HCT116 (cell line): Measurements from ENCODE around the gene ENDOG. TPM values are rescaled to one million over a fixed set of nuclear protein-coding genes. Genes with fewer than 3 reads are reported as not detected.

Experiments
- ATAC-seq: fragments of 200-7000 bp; cut with Tn5 transposase; 2 replicates; pipeline ENCODE4 v1.9.1; 2020; ENCODE audit warnings: mild to moderate bottlenecking, moderate library complexity
- BruUV-seq: library from RNA; stranded (reverse); fragments of 400-500 nt; replicated peaks from 2 replicates; lab custom pipeline; 2021; lab: Mats Ljungman, UMichigan
- CTCF ChIA-PET: fragments of 300-600 bp; sonication (Branson Sonifier 250); formaldehyde crosslinking; loops from one replicate; lab custom pipeline; 2021; ENCODE audit warnings: antibody characterized with exemption; lab: Charles Lee
- POLR2A ChIA-PET: fragments of 300-600, 350-600 bp; sonication (Branson Sonifier 250); formaldehyde crosslinking; loops from one replicate; lab custom pipeline; 2021; ENCODE audit warnings: antibody characterized with exemption; lab: Charles Lee
- RAD21 ChIA-PET, 2 experiments: fragments of 300-600 bp; sonication (Branson Sonifier 250); formaldehyde crosslinking; loops; one replicate each; lab custom pipeline; 2023; ENCODE audit warnings: low total read pairs in 2 of 2; ENCODE audit not compliant: uncharacterized antibody in 2 of 2, unreplicated experiment in 2 of 2, low non-redundant PET in 1 of 2; lab: Charles Lee
- DNase-seq: peaks from one replicate; pipeline ENCODE4 v3.0.0-alpha.2; 2010; ENCODE audit warnings: low read depth, low spot score
- H2AFZ ChIP-seq: fragments of 200-600 bp; shearing (Covaris generic), sonication (generic); 2 replicates; pipeline ENCODE4 v1.6.1; 2017; ENCODE audit warnings: low read depth, mixed run types, mixed read lengths, antibody characterized with exemption, low read length; ENCODE audit not compliant: poor library complexity, severe bottlenecking
- H3K27ac ChIP-seq: 2 replicates; pipeline ENCODE4 v1.5.1; 2012; ENCODE audit warnings: low read depth, low read length
- H3K27me3 ChIP-seq: fragments of 200-600 bp; sonication (generic); 2 replicates; pipeline ENCODE4 v1.6.1; 2016; ENCODE audit warnings: mixed run types, low read length, mixed read lengths; ENCODE audit not compliant: insufficient read depth
- H3K36me3 ChIP-seq, 2 experiments: fragments of 200-500 bp in 1 of 2; fragments of 200-600 bp in 1 of 2; sonication (Bioruptor generic) in 1 of 2; sonication (generic) in 1 of 2; 2 replicates each; pipeline versions ENCODE4 v1.5.1 to v1.6.1; 2014 to 2016; ENCODE audit warnings: low read length in 2 of 2, inconsistent platforms in 1 of 2, mixed read lengths in 1 of 2, mixed run types in 1 of 2; ENCODE audit not compliant: insufficient read depth in 2 of 2, control insufficient read depth in 1 of 2
- H3K4me1 ChIP-seq, 2 experiments: fragments of 200-600 bp in 1 of 2; sonication (generic) in 1 of 2; 2 replicates each; pipeline versions ENCODE4 v1.5.1 to v1.6.1; 2012 to 2017; ENCODE audit warnings: low read length in 2 of 2, inconsistent platforms in 1 of 2, mild to moderate bottlenecking in 1 of 2, mixed read lengths in 1 of 2, mixed run types in 1 of 2, moderate library complexity in 1 of 2; ENCODE audit not compliant: insufficient read depth in 2 of 2, control insufficient read depth in 1 of 2
- H3K4me2 ChIP-seq: fragments of 200-600 bp; sonication (generic); 2 replicates; pipeline ENCODE4 v1.6.1; 2017; ENCODE audit warnings: mixed run types, low read length, mixed read lengths
- H3K4me3 ChIP-seq, 2 experiments: fragments of 200-600 bp in 1 of 2; sonication (generic) in 1 of 2; replicated peaks in 1 of 2; 2 replicates each; pipeline ENCODE4 v1.5.1; 2011 to 2016; ENCODE audit warnings: low read length in 2 of 2, control low read depth in 1 of 2, low read depth in 1 of 2, mild to moderate bottlenecking in 1 of 2, mixed read lengths in 1 of 2, mixed run types in 1 of 2
- H3K79me2 ChIP-seq: fragments of 200-600 bp; sonication (generic); 2 replicates; pipeline ENCODE4 v1.6.1; 2017; ENCODE audit warnings: mild to moderate bottlenecking, mixed run types, low read length, moderate library complexity, mixed read lengths; ENCODE audit not compliant: insufficient read depth
- H3K9ac ChIP-seq: fragments of 200-600 bp; sonication (generic); 2 replicates; pipeline ENCODE4 v1.6.1; 2016; ENCODE audit warnings: low read length, mixed read lengths
- H3K9me2 ChIP-seq: fragments of 200-600 bp; sonication (generic), shearing (Covaris generic); 2 replicates; pipeline ENCODE4 v1.6.1; 2017; ENCODE audit warnings: mixed run types, mild to moderate bottlenecking, moderate library complexity; ENCODE audit not compliant: insufficient read depth
- H3K9me3 ChIP-seq, 2 experiments: fragments of 200-500 bp in 1 of 2; fragments of 200-600 bp in 1 of 2; sonication (Bioruptor generic) in 1 of 2; sonication (generic) in 1 of 2; 2 replicates each; pipeline ENCODE4 v1.6.1; 2014 to 2017; ENCODE audit warnings: low read length in 2 of 2, mixed read lengths in 2 of 2, inconsistent platforms in 1 of 2, low read depth in 1 of 2, mild to moderate bottlenecking in 1 of 2, mixed run types in 1 of 2, moderate library complexity in 1 of 2; ENCODE audit not compliant: control insufficient read depth in 1 of 2, insufficient read depth in 1 of 2
- H4K20me1 ChIP-seq: fragments of 200-600 bp; sonication (generic), shearing (Covaris generic); 2 replicates; pipeline ENCODE4 v1.6.1; 2017; ENCODE audit warnings: mixed run types, mild to moderate bottlenecking, moderate library complexity; ENCODE audit not compliant: insufficient read depth
- CEBPB ChIP-seq: IDR thresholded peaks from 2 replicates; pipeline ENCODE4 v1.6.1; 2012; ENCODE audit warnings: low read depth
- EGR1 ChIP-seq: IDR thresholded peaks from 2 replicates; pipeline ENCODE4 v1.6.1; 2012; ENCODE audit warnings: low read depth
- ELF1 ChIP-seq: IDR thresholded peaks from 2 replicates; pipeline ENCODE4 v1.6.1; 2012; ENCODE audit warnings: low read depth, borderline replicate concordance
- EZH2 ChIP-seq: fragments of 200-600 bp; sonication (generic); IDR thresholded peaks from 2 replicates; pipeline ENCODE4 v1.6.1; 2017; ENCODE audit warnings: antibody characterized with exemption, mixed run types
- EZH2phosphoT487 ChIP-seq: fragments of 200-600 bp; IDR thresholded peaks from 2 replicates; pipeline ENCODE4 v1.6.1; 2018; ENCODE audit warnings: antibody characterized with exemption, borderline replicate concordance
- POLR2A ChIP-seq: IDR thresholded peaks from 2 replicates; pipeline ENCODE4 v1.7.0; 2011; ENCODE audit warnings: borderline replicate concordance; ENCODE audit not compliant: insufficient read depth, insufficient read length; ENCODE audit errors: extremely low read depth
- REST ChIP-seq: IDR thresholded peaks from 2 replicates; pipeline ENCODE4 v1.6.1; 2012; ENCODE audit warnings: low read depth
- SIN3A ChIP-seq: IDR thresholded peaks from 2 replicates; pipeline ENCODE4 v1.6.1; 2012; ENCODE audit warnings: low read depth
- TCF7L2 ChIP-seq: IDR thresholded peaks from 2 replicates; pipeline ENCODE4 v1.7.0; 2011; ENCODE audit warnings: borderline replicate concordance, inconsistent platforms; ENCODE audit not compliant: insufficient read depth, insufficient read length; ENCODE audit errors: extremely low read depth
- YY1 ChIP-seq: IDR thresholded peaks from 2 replicates; pipeline ENCODE4 v1.6.1; 2011; ENCODE audit warnings: low read length, low read depth, moderate library complexity, mild to moderate bottlenecking; ENCODE audit not compliant: insufficient replicate concordance; ENCODE audit errors: extremely low read depth
- ZFX ChIP-seq: fragments of 450-650 bp; IDR thresholded peaks from 2 replicates; pipeline ENCODE4 v1.6.1; 2017
- ZNF274 ChIP-seq: fragments of 200-500 bp; sonication (Bioruptor generic); IDR thresholded peaks from 2 replicates; pipeline ENCODE4 v1.6.1; 2014; ENCODE audit warnings: mild to moderate bottlenecking, low read depth, low read length, inconsistent platforms
- intact Hi-C: fragments of 100-400 bp; cut with micrococcal nuclease; formaldehyde crosslinking; loops from 2 replicates; pipeline ENCODE4 v1.10.0; 2022
- total RNA-seq: library from RNA; stranded (reverse); gene quantifications from one replicate; pipeline ENCODE4 v1.2.1, GENCODE V29; 2021; ENCODE audit not compliant: unreplicated experiment
- TF ChIP-seq, protein P1 (sequence below), 3 experiments: fragments of 200-600 bp in 1 of 3; sonication (generic) in 1 of 3; IDR thresholded peaks in 2 of 3; conservative IDR thresholded peaks in 1 of 3; 2 replicates each; pipeline ENCODE4 v1.5.1; 2012 to 2017; ENCODE audit warnings: low read depth in 2 of 3, low read length in 2 of 3, antibody characterized with exemption in 1 of 3, borderline replicate concordance in 1 of 3, control low read depth in 1 of 3, mild to moderate bottlenecking in 1 of 3, mixed read lengths in 1 of 3, mixed run types in 1 of 3, moderate library complexity in 1 of 3; ENCODE audit not compliant: insufficient read depth in 1 of 3
- TF ChIP-seq, protein P2 (sequence below): IDR thresholded peaks from 2 replicates; pipeline ENCODE4 v1.6.1; 2011; ENCODE audit warnings: mild to moderate bottlenecking, low read length, moderate library complexity; ENCODE audit not compliant: insufficient replicate concordance; ENCODE audit errors: extremely low read depth

ENDOG gene
- total RNA-seq, 1 experiment from 2014 or later = 27.2 TPM

DNA sequence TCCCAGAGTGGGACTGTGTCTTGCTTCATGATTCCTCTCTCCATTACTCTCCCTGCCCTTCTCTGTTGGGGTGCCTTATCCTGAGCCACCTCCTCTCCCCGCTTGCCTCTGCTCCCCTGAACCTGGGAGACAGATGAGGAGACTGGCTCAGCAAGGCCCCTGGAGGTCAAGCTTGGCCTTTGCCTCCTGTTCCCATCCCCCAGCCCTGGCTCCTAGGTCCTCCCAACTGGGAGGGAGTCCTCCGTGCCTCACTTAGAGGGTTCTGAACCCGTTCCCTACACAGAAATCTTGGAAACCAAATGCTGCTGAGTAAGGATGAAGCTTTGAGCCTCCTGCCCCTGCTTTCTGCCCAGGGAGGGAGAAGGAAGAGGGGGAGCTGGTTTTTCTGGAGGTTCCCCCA, 9.8 kb upstream of the ENDOG start:
- H3K4me2 ChIP-seq = no peak overlapping the region
- no peaks in the 10 kb centered on the region; a peak in 2 of 4 replicates for H3K36me3 ChIP-seq
- H3K9me2 ChIP-seq = no peaks in the 10 kb centered on the region
- BruUV-seq = no TSS peak
- ChIA-PET RAD21 (no interaction called here), POLR2A (no interaction called here), CTCF (no interaction called here)
- no peak overlapping the region for H3K9ac ChIP-seq
- H3K27me3 ChIP-seq = no peaks in the 10 kb centered on the region
- H3K79me2 ChIP-seq = no peaks in the 10 kb centered on the region
- no peak for ATAC-seq
- H3K9me3 ChIP-seq = no peaks in the 10 kb centered on the region
- H3K4me1 ChIP-seq = no peaks in the 10 kb centered on the region
- intact Hi-C loops = no loop called here
- no peak for DNase-seq
- no peaks in the 10 kb centered on the region for H4K20me1 ChIP-seq
- H3K27ac ChIP-seq = no peak overlapping the region
- no peak overlapping the region for H2AFZ ChIP-seq
- H3K4me3 ChIP-seq = no peak overlapping the region
- TF ChIP-seq SIN3A (no peak), EGR1 (no peak), ZNF274 (no peak), EZH2phosphoT487 (no peak), ZFX (no peak), YY1 (no peak), CEBPB (no peak), ELF1 (no peak), POLR2A (no peak), EZH2 (no peak), TCF7L2 (no peak), REST (no peak)
- TF ChIP-seq, protein P1, sequence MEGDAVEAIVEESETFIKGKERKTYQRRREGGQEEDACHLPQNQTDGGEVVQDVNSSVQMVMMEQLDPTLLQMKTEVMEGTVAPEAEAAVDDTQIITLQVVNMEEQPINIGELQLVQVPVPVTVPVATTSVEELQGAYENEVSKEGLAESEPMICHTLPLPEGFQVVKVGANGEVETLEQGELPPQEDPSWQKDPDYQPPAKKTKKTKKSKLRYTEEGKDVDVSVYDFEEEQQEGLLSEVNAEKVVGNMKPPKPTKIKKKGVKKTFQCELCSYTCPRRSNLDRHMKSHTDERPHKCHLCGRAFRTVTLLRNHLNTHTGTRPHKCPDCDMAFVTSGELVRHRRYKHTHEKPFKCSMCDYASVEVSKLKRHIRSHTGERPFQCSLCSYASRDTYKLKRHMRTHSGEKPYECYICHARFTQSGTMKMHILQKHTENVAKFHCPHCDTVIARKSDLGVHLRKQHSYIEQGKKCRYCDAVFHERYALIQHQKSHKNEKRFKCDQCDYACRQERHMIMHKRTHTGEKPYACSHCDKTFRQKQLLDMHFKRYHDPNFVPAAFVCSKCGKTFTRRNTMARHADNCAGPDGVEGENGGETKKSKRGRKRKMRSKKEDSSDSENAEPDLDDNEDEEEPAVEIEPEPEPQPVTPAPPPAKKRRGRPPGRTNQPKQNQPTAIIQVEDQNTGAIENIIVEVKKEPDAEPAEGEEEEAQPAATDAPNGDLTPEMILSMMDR (IDR thresholded peaks at IDR 0.05 in 2 of 3, conservative IDR thresholded peaks at IDR 0.05 in 1 of 3; ENCODE audit: borderline replicate concordance in 1 of 3, insufficient read depth in 1 of 3, low read depth in 2 of 3, low read length in 2 of 3) = no peak
- TF ChIP-seq, protein P2, sequence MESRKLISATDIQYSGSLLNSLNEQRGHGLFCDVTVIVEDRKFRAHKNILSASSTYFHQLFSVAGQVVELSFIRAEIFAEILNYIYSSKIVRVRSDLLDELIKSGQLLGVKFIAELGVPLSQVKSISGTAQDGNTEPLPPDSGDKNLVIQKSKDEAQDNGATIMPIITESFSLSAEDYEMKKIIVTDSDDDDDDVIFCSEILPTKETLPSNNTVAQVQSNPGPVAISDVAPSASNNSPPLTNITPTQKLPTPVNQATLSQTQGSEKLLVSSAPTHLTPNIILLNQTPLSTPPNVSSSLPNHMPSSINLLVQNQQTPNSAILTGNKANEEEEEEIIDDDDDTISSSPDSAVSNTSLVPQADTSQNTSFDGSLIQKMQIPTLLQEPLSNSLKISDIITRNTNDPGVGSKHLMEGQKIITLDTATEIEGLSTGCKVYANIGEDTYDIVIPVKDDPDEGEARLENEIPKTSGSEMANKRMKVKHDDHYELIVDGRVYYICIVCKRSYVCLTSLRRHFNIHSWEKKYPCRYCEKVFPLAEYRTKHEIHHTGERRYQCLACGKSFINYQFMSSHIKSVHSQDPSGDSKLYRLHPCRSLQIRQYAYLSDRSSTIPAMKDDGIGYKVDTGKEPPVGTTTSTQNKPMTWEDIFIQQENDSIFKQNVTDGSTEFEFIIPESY = no peak
- TF ChIP-seq, all 23 proteins: peak for 0
